GM18498 (cell line): ENCODE results near the gene PPP1R9B.
A peak's percentile ranks its signal among the peaks of the same experiment; 100 is the strongest.

ENCODE experiments used
- ATAC-seq: cut with Tn5 transposase; IDR thresholded peaks from one replicate; pipeline ENCODE4 v1.9.1; 2021; ENCODE audit warnings: mild to moderate bottlenecking, moderate library complexity; ENCODE audit not compliant: unreplicated experiment

PPP1R9B gene

GRCh38 chr17:50187751-50188530 lies 37.5 kb upstream of the PPP1R9B start:
- ATAC-seq = no peak

GRCh38 chr17:50187394-50187725 lies 36.9 kb upstream of the PPP1R9B start:
- no peak for ATAC-seq

GRCh38 chr17:50186661-50187393 lies 36.4 kb upstream of the PPP1R9B start:
- ATAC-seq = no peak

- ATAC-seq = no peak
Measured at GRCh38 chr17:50185631-50186471, 35.4 kb upstream of the PPP1R9B start.

- ATAC-seq = no peak
Measured at GRCh38 chr17:50184611-50185398, 34.3 kb upstream of the PPP1R9B start.

- no peak for ATAC-seq
Measured at GRCh38 chr17:50184064-50184463, 33.6 kb upstream of the PPP1R9B start.

GRCh38 chr17:50183421-50183994 lies 33.0 kb upstream of the PPP1R9B start:
- ATAC-seq = no peak

GRCh38 chr17:50182783-50183420 lies 32.4 kb upstream of the PPP1R9B start:
- no peak for ATAC-seq

GRCh38 chr17:50181591-50182560 lies 31.4 kb upstream of the PPP1R9B start:
- no peak for ATAC-seq

- no peak for ATAC-seq
Measured at GRCh38 chr17:50181144-50181543, 30.7 kb upstream of the PPP1R9B start.

- ATAC-seq = no peak
Measured at GRCh38 chr17:50180620-50181019, 30.1 kb upstream of the PPP1R9B start.

GRCh38 chr17:50180111-50180510 lies 29.6 kb upstream of the PPP1R9B start:
- no peak for ATAC-seq

- peak; percentile 62 for ATAC-seq
Measured at GRCh38 chr17:50177983-50178834, 27.7 kb upstream of the PPP1R9B start.

- no peak for ATAC-seq
Measured at GRCh38 chr17:50177476-50177875, 27.0 kb upstream of the PPP1R9B start.

- ATAC-seq = no peak
Measured at GRCh38 chr17:50176559-50177357, 26.3 kb upstream of the PPP1R9B start.

- no peak for ATAC-seq
Measured at GRCh38 chr17:50175035-50175807, 24.7 kb upstream of the PPP1R9B start.
